PC-3 (cell line): ENCODE results near the gene NASP. TPM values are rescaled to one million over a fixed set of nuclear protein-coding genes. Genes with fewer than 3 reads are reported as not detected.
A peak's percentile ranks its signal among the peaks of the same experiment; 100 is the strongest.

ENCODE experiments used
- ATAC-seq: fragments of 200-7000 bp; cut with Tn5 transposase; 2 replicates; pipeline ENCODE4 v1.9.1; 2020; ENCODE audit warnings: mild to moderate bottlenecking, moderate library complexity
- BruUV-seq: library from RNA; stranded (reverse); fragments of 400-500 nt; replicated peaks from 2 replicates; lab custom pipeline; 2021; lab: Mats Ljungman, UMichigan
- CTCF ChIA-PET: fragments of 300-600 bp; sonication (Branson Sonifier 250); formaldehyde crosslinking; loops from one replicate; lab custom pipeline; 2022; ENCODE audit warnings: antibody characterized with exemption; lab: Charles Lee
- POLR2A ChIA-PET: fragments of 300-600 bp; sonication (Branson Sonifier 250); formaldehyde crosslinking; loops from one replicate; lab custom pipeline; 2022; ENCODE audit warnings: antibody characterized with exemption; ENCODE audit not compliant: unreplicated experiment; lab: Charles Lee
- DNase-seq: peaks from one replicate; pipeline ENCODE4 v3.0.0-alpha.2; 2015
- H2AFZ ChIP-seq: fragments of 300-600 bp; sonication (generic); 2 replicates; pipeline ENCODE4 v1.6.0; 2016; ENCODE audit warnings: antibody characterized with exemption, low read length
- H3F3A ChIP-seq: fragments of 300-600 bp; sonication (generic); one replicate; pipeline ENCODE4 v1.6.0; 2017; ENCODE audit warnings: antibody characterized with exemption, low read length, control low read depth, mild to moderate bottlenecking; ENCODE audit not compliant: unreplicated experiment
- H3K27ac ChIP-seq: fragments of 300-600 bp; sonication (generic); 2 replicates; pipeline ENCODE4 v1.5.1; 2016; ENCODE audit warnings: mild to moderate bottlenecking, low read length
- H3K27me3 ChIP-seq: fragments of 300-600 bp; sonication (generic); 2 replicates; pipeline ENCODE4 v1.6.1; 2016; ENCODE audit warnings: low read length, mixed read lengths
- H3K36me3 ChIP-seq: fragments of 300-600 bp; sonication (generic); 2 replicates; pipeline ENCODE4 v1.6.1; 2016; ENCODE audit warnings: low read depth, mixed run types, low read length, mixed read lengths
- H3K4me1 ChIP-seq: fragments of 300-600 bp; sonication (generic); 2 replicates; pipeline ENCODE4 v1.5.1; 2016; ENCODE audit warnings: low read length; ENCODE audit not compliant: insufficient read depth
- H3K4me2 ChIP-seq: fragments of 300-600 bp; sonication (generic); 2 replicates; pipeline ENCODE4 v1.6.0; 2016; ENCODE audit warnings: low read length
- H3K4me3 ChIP-seq: fragments of 300-600 bp; sonication (generic); 2 replicates; pipeline ENCODE4 v1.5.1; 2016; ENCODE audit warnings: mild to moderate bottlenecking, low read length, mixed read lengths
- H3K79me2 ChIP-seq: fragments of 300-600 bp; sonication (generic); 2 replicates; pipeline ENCODE4 v1.6.1; 2017; ENCODE audit warnings: low read length, mixed read lengths
- H3K9ac ChIP-seq: fragments of 300-600 bp; sonication (generic); 2 replicates; pipeline ENCODE4 v1.6.0; 2016; ENCODE audit warnings: mild to moderate bottlenecking, low read length
- H3K9me2 ChIP-seq: fragments of 300-600 bp; sonication (generic); replicated peaks from 2 replicates; pipeline ENCODE4 v1.6.1; 2016; ENCODE audit warnings: mixed run types, low read length, mixed read lengths
- H3K9me3 ChIP-seq: fragments of 300-600 bp; sonication (generic); 2 replicates; pipeline ENCODE4 v1.6.1; 2016; ENCODE audit warnings: low read length, mixed read lengths
- H4K20me1 ChIP-seq: fragments of 300-600 bp; sonication (generic); 2 replicates; pipeline ENCODE4 v1.6.1; 2016; ENCODE audit warnings: low read length, mixed read lengths
- CTCF ChIP-seq: fragments of 300-600 bp; sonication (generic); conservative IDR thresholded peaks from 2 replicates; pipeline ENCODE4 v1.5.1; 2017; ENCODE audit warnings: antibody characterized with exemption, low read depth, mild to moderate bottlenecking, low read length
- EZH2 ChIP-seq: fragments of 300-600 bp; sonication (generic); IDR thresholded peaks from one replicate; pipeline ENCODE4 v1.6.1; 2017; ENCODE audit warnings: antibody characterized with exemption, mild to moderate bottlenecking, low read length; ENCODE audit not compliant: unreplicated experiment
- EZH2phosphoT487 ChIP-seq: fragments of 300-600 bp; sonication (generic); IDR thresholded peaks from 2 replicates; pipeline ENCODE4 v1.6.1; 2018; ENCODE audit warnings: mild to moderate bottlenecking, antibody characterized with exemption, low read length, borderline replicate concordance
- intact Hi-C: fragments of 100-400 bp; cut with micrococcal nuclease; formaldehyde crosslinking; loops from 2 replicates; pipeline ENCODE4 v1.9.0; 2023
- total RNA-seq: library from RNA; depleted of rRNA; stranded (reverse); fragments of >200 nt; gene quantifications from 2 replicates; pipeline ENCODE4 v1.2.3, GENCODE V29; 2014

NASP gene
- total RNA-seq, 1 experiment from 2014 or later: 119 TPM

GRCh38 chr1:45585496-45586075, 1.7 kb downstream of the NASP start:
- ChIA-PET POLR2A (interaction anchor here (0.7 kb wide), 1 partner anchor 55 kb away, joined by 5 read pairs; no protein-coding TSS in a partner anchor), CTCF (interaction anchor here (1.0 kb wide), 1 partner anchor 282 kb away, joined by 6 read pairs; no protein-coding TSS in a partner anchor)
- H3F3A ChIP-seq: peaks cover 3% of the 10 kb centered on the region
- H3K27me3 ChIP-seq: no peaks in the 10 kb centered on the region
- H2AFZ ChIP-seq: no peak overlapping the region
- ATAC-seq: no peak
- no peaks in the 10 kb centered on the region for H3K9me2 ChIP-seq
- peak overlapping the region; percentile 92 for H3K9ac ChIP-seq
- H3K27ac ChIP-seq: no peak overlapping the region
- H4K20me1 ChIP-seq: peaks cover 55% of the 10 kb centered on the region
- peak overlapping the region; percentile 91 for H3K4me3 ChIP-seq
- BruUV-seq: no TSS peak
- H3K4me2 ChIP-seq: peak overlapping the region; percentile 98
- TF ChIP-seq EZH2: no peak
- TF ChIP-seq CTCF: no peak
- no peak for TF ChIP-seq EZH2phosphoT487
- DNase-seq: no peak
- H3K36me3 ChIP-seq: peaks cover under 1% of the 10 kb centered on the region
- peaks cover 7% of the 10 kb centered on the region for H3K4me1 ChIP-seq
- H3K79me2 ChIP-seq: peaks cover 67% of the 10 kb centered on the region
- no peaks in the 10 kb centered on the region for H3K9me3 ChIP-seq
- intact Hi-C loops: loop anchor here (2.0 kb wide), 1 partner anchor 101 kb away; the partner anchor contains the start of gene GPBP1L1

GRCh38 chr1:45586769-45587168, 2.9 kb downstream of the NASP start:
- Histone ChIP-seq H2AFZ (no peak overlapping the region), H3K9ac (no peak overlapping the region), H3K79me2 (peaks cover 79% of the 10 kb centered on the region), H3K36me3 (peaks cover 9% of the 10 kb centered on the region), H3K4me3 (peak overlapping the region; percentile 91; the same call in 1 of the 2 replicates), H3K4me2 (peak overlapping the region; percentile 98), H3K27ac (no peak overlapping the region), H3K4me1 (peaks cover 7% of the 10 kb centered on the region), H3K9me2 (no peaks in the 10 kb centered on the region), H3F3A (peaks cover 3% of the 10 kb centered on the region), H4K20me1 (peaks cover 63% of the 10 kb centered on the region), H3K27me3 (no peaks in the 10 kb centered on the region), H3K9me3 (no peaks in the 10 kb centered on the region)
- intact Hi-C loops: no loop called here
- ChIA-PET POLR2A (no interaction called here), CTCF (no interaction called here)
- ATAC-seq (no peak), DNase-seq (no peak)
- TF ChIP-seq CTCF: no peak
- TF ChIP-seq EZH2phosphoT487: no peak
- TF ChIP-seq EZH2: no peak
- BruUV-seq: no TSS peak

GRCh38 chr1:45589861-45590260, 6.0 kb downstream of the NASP start:
- H3F3A ChIP-seq: peaks cover 1% of the 10 kb centered on the region
- H3K36me3 ChIP-seq: peaks cover 26% of the 10 kb centered on the region
- no peaks in the 10 kb centered on the region for H3K9me2 ChIP-seq
- H3K4me1 ChIP-seq: peaks cover 7% of the 10 kb centered on the region
- H3K79me2 ChIP-seq: peaks cover 96% of the 10 kb centered on the region
- no peaks in the 10 kb centered on the region for H3K27me3 ChIP-seq
- H3K4me3 ChIP-seq: no peak overlapping the region
- no peak overlapping the region for H3K4me2 ChIP-seq
- H2AFZ ChIP-seq: no peak overlapping the region
- H4K20me1 ChIP-seq: peaks cover 61% of the 10 kb centered on the region
- no peak for TF ChIP-seq EZH2
- TF ChIP-seq CTCF: no peak
- no peak for TF ChIP-seq EZH2phosphoT487
- no peak overlapping the region for H3K9ac ChIP-seq
- no TSS peak for BruUV-seq
- intact Hi-C loops: no loop called here
- CTCF ChIA-PET: no interaction called here
- no peaks in the 10 kb centered on the region for H3K9me3 ChIP-seq
- DNase-seq (no peak), ATAC-seq (no peak)
- no peak overlapping the region for H3K27ac ChIP-seq
- POLR2A ChIA-PET: interaction anchor here (0.6 kb wide), 1 partner anchor 88 kb away, joined by 5 read pairs; no protein-coding TSS in a partner anchor
